Liver (tissue), 9 donors: ENCODE data around the gene CAB39. TPM values are rescaled to one million over a fixed set of nuclear protein-coding genes. Genes with fewer than 3 reads are reported as not detected.

Source experiments
- DNase-seq: peaks from one replicate; pipeline ENCODE4 v3.0.0-alpha.2; 2017; ENCODE audit warnings: low spot score
- H3K27ac ChIP-seq, 2 donors: one replicate each; pipeline ENCODE4 v1.7.0; 2013; ENCODE audit warnings: inconsistent platforms in 2 of 2, low read length in 2 of 2, control low read depth in 1 of 2, low read depth in 1 of 2, mild to moderate bottlenecking in 1 of 2
- H3K27me3 ChIP-seq, 4 donors: one replicate each; pipeline versions ENCODE4 v1.6.1 to v1.7.0; 2013; ENCODE audit warnings: low read length in 3 of 4, inconsistent platforms in 1 of 4, mild to moderate bottlenecking in 1 of 4, moderate library complexity in 1 of 4; ENCODE audit not compliant: control insufficient read depth in 4 of 4, insufficient read depth in 4 of 4
- H3K36me3 ChIP-seq, 4 donors: one replicate each; pipeline versions ENCODE4 v1.6.1 to v1.7.0; 2013; ENCODE audit warnings: low read length in 3 of 4, mild to moderate bottlenecking in 3 of 4, low read depth in 1 of 4, moderate library complexity in 1 of 4; ENCODE audit not compliant: control insufficient read depth in 4 of 4, insufficient read depth in 3 of 4
- H3K4me1 ChIP-seq, 4 donors: one replicate each; pipeline versions ENCODE4 v1.6.1 to v1.7.0; 2013; ENCODE audit warnings: low read length in 3 of 4, mild to moderate bottlenecking in 3 of 4, moderate library complexity in 1 of 4; ENCODE audit not compliant: control insufficient read depth in 4 of 4, insufficient read depth in 4 of 4
- H3K4me3 ChIP-seq, 3 donors: one replicate each; pipeline versions ENCODE4 v1.6.1 to v1.7.0; 2013; ENCODE audit warnings: low read length in 3 of 3, control low read depth in 1 of 3, low read depth in 1 of 3, mild to moderate bottlenecking in 1 of 3
- H3K9ac ChIP-seq, 2 donors: one replicate each; pipeline ENCODE4 v1.7.0; 2013; ENCODE audit warnings: low read length in 2 of 2, mild to moderate bottlenecking in 2 of 2, moderate library complexity in 2 of 2, control low read depth in 1 of 2, low read depth in 1 of 2
- H3K9me3 ChIP-seq, 4 donors: one replicate each; pipeline versions ENCODE4 v1.6.1 to v1.7.0; 2013; ENCODE audit warnings: low read length in 3 of 4; ENCODE audit not compliant: control insufficient read depth in 4 of 4
- ATF3 ChIP-seq: IDR thresholded peaks from 2 replicates; pipeline ENCODE4 v1.6.1; 2016; ENCODE audit warnings: antibody characterized with exemption
- CTCF ChIP-seq: fragments of 150-350 bp; IDR thresholded peaks from 2 replicates; pipeline ENCODE4 v1.5.1; 2017; ENCODE audit warnings: improper control_type of control experiment, low read depth, low read length; ENCODE audit not compliant: missing input control
- FOXA1 ChIP-seq: IDR thresholded peaks from 2 replicates; pipeline ENCODE4 v1.6.1; 2016; ENCODE audit warnings: antibody characterized with exemption
- FOXA2 ChIP-seq: IDR thresholded peaks from 2 replicates; pipeline ENCODE4 v1.6.1; 2016; ENCODE audit warnings: antibody characterized with exemption
- GABPA ChIP-seq, 2 donors: IDR thresholded peaks in 1 of 2; conservative IDR thresholded peaks in 1 of 2; 2 replicates each; pipeline ENCODE4 v1.6.1; 2016; ENCODE audit warnings: antibody characterized with exemption in 2 of 2, mild to moderate bottlenecking in 1 of 2, moderate library complexity in 1 of 2
- JUND ChIP-seq, 2 donors: IDR thresholded peaks; 2 replicates each; pipeline ENCODE4 v1.6.1; 2016; ENCODE audit warnings: antibody characterized with exemption in 2 of 2
- MAX ChIP-seq: IDR thresholded peaks from 2 replicates; pipeline ENCODE4 v1.6.1; 2016; ENCODE audit warnings: antibody characterized with exemption
- NR2F2 ChIP-seq: IDR thresholded peaks from 2 replicates; pipeline ENCODE4 v1.6.1; 2016; ENCODE audit warnings: antibody characterized with exemption
- RAD21 ChIP-seq, 2 donors: IDR thresholded peaks; 2 replicates each; pipeline ENCODE4 v1.6.1; 2016; ENCODE audit warnings: antibody characterized with exemption in 2 of 2, mild to moderate bottlenecking in 2 of 2
- REST ChIP-seq: IDR thresholded peaks from 2 replicates; pipeline ENCODE4 v1.6.1; 2016; ENCODE audit warnings: antibody characterized with exemption, mild to moderate bottlenecking
- RXRA ChIP-seq, 2 donors: IDR thresholded peaks; 2 replicates each; pipeline ENCODE4 v1.6.1; 2017 to 2018; ENCODE audit warnings: antibody characterized with exemption in 2 of 2, mild to moderate bottlenecking in 1 of 2
- SP1 ChIP-seq: IDR thresholded peaks from 2 replicates; pipeline ENCODE4 v1.6.1; 2018; ENCODE audit warnings: antibody characterized with exemption, mild to moderate bottlenecking
- TAF1 ChIP-seq: conservative IDR thresholded peaks from 2 replicates; pipeline ENCODE4 v1.6.1; 2016; ENCODE audit warnings: antibody characterized with exemption, mild to moderate bottlenecking
- ZBTB33 ChIP-seq: IDR thresholded peaks from 2 replicates; pipeline ENCODE4 v1.6.1; 2016; ENCODE audit warnings: antibody characterized with exemption
- WGBS: extraction: QIAGEN DNeasy Blood & Tissue Kit; methylation state at CpG from one replicate; pipeline ENCODE4 v1.1.7; 2013; 5-methylcytosine and 5-hydroxymethylcytosine counted together
- polyA plus RNA-seq, 2 donors: library from polyadenylated mRNA; stranded (reverse) in 1 of 2; unstranded in 1 of 2; fragments of 200-250 nt in 1 of 2; fragments of >200 nt in 1 of 2; fragmentation: Nextera tagmentation in 1 of 2; extraction: Ambion mirVana in 1 of 2; gene quantifications; one replicate each; pipeline versions ENCODE4 v1.2.1 to v1.2.3, GENCODE V29; 2013 to 2015
- total RNA-seq, 2 donors: library from RNA; depleted of rRNA; stranded (reverse); fragments of >200 nt; gene quantifications; one replicate each; pipeline ENCODE4 v1.2.3, GENCODE V29; 2014
- donor health status: healthy.
- donor health status: healthy.
- donor health status: healthy.
- donor health status: healthy.
- donor health status: healthy.

The CAB39 gene
- total and polyA plus RNA-seq, 4 donors, result 9.2 to 39.8 (median 26.5) TPM

GRCh38 chr2:230846360-230846759 lies 133.7 kb downstream of the CAB39 start:
- Histone ChIP-seq H3K9ac (no peak overlapping the region), H3K9me3 (peaks cover 0 to 4% (median 0%) of the 10 kb centered on the region in 4 donors), H3K4me1 (peaks cover 0 to 2% (median 0%) of the 10 kb centered on the region in 4 donors), H3K36me3 (no peaks in the 10 kb centered on the region), H3K27ac (no peak overlapping the region), H3K4me3 (no peak overlapping the region), H3K27me3 (peaks cover 0 to 6% (median 0%) of the 10 kb centered on the region in 4 donors)
- WGBS, result 97% methylated on average over 6 of the region's 6 CpGs
- DNase-seq, result no peak
- TF ChIP-seq RAD21 (IDR thresholded peaks at IDR 0.05) (no peak), SP1 (no peak), RXRA (IDR thresholded peaks at IDR 0.05) (no peak), GABPA (IDR thresholded peaks at IDR 0.05 in 1 of 2, conservative IDR thresholded peaks at IDR 0.05 in 1 of 2) (no peak), TAF1 (no peak), MAX (no peak), CTCF (no peak), REST (no peak), NR2F2 (no peak), FOXA2 (no peak), FOXA1 (no peak), JUND (IDR thresholded peaks at IDR 0.05) (no peak)

GRCh38 chr2:230847883-230848388 lies 135.3 kb downstream of the CAB39 start:
- H3K4me1 ChIP-seq, result peaks cover 0 to 2% (median 0%) of the 10 kb centered on the region in 4 donors
- no peaks in the 10 kb centered on the region for H3K36me3 ChIP-seq
- H3K27me3 ChIP-seq, result peaks cover 0 to under 1% (median 0%) of the 10 kb centered on the region in 4 donors
- H3K27ac ChIP-seq, result no peak overlapping the region
- 11% methylated on average over 32 of the region's 32 CpGs for WGBS
- peak; percentile 86 for DNase-seq
- TF ChIP-seq ZBTB33, result no peak
- TF ChIP-seq ATF3, result no peak
- no peak for TF ChIP-seq TAF1
- no peak for TF ChIP-seq RXRA (IDR thresholded peaks at IDR 0.05)
- peak; percentile 67 for TF ChIP-seq CTCF
- no peak for TF ChIP-seq FOXA1
- no peak for TF ChIP-seq GABPA (IDR thresholded peaks at IDR 0.05 in 1 of 2, conservative IDR thresholded peaks at IDR 0.05 in 1 of 2)
- no peak for TF ChIP-seq SP1
- peak; percentile 50 to 69 for TF ChIP-seq RAD21 (IDR thresholded peaks at IDR 0.05)
- peaks cover 0 to 4% (median 0%) of the 10 kb centered on the region in 4 donors for H3K9me3 ChIP-seq
- H3K9ac ChIP-seq, result no peak overlapping the region
- H3K4me3 ChIP-seq, result no peak overlapping the region
